ENCODE measurements around the gene AGBL3.

- TF ChIP-seq RCOR1 (IDR thresholded peaks at IDR 0.05; ENCODE audit: low read depth, low read length) = no peak
- TF ChIP-seq, protein P1, sequence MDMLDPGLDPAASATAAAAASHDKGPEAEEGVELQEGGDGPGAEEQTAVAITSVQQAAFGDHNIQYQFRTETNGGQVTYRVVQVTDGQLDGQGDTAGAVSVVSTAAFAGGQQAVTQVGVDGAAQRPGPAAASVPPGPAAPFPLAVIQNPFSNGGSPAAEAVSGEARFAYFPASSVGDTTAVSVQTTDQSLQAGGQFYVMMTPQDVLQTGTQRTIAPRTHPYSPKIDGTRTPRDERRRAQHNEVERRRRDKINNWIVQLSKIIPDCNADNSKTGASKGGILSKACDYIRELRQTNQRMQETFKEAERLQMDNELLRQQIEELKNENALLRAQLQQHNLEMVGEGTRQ (IDR thresholded peaks at IDR 0.05) = no peak
- no peak for TF ChIP-seq CTCF (IDR thresholded peaks at IDR 0.05)
- TF ChIP-seq JUN (IDR thresholded peaks at IDR 0.05) = no peak
- no peak for TF ChIP-seq EP300 (IDR thresholded peaks at IDR 0.05)
- TF ChIP-seq POLR2A (IDR thresholded peaks at IDR 0.05; ENCODE audit: low read length) = no peak
- TF ChIP-seq RFX5 (IDR thresholded peaks at IDR 0.05) = no peak
- TF ChIP-seq NR3C1 (IDR thresholded peaks at IDR 0.05) = no peak
- TF ChIP-seq HOXA7 (CRISPR knock-in tag; IDR thresholded peaks at IDR 0.05) = no peak
- TF ChIP-seq HDAC2 (IDR thresholded peaks at IDR 0.05) = no peak
These were observed 181.1 kb downstream of the AGBL3 start for GRCh38 chr7:135167365-135167917.
